Liver (tissue), 9 donors: ENCODE results near the gene UNC5A. TPM values are rescaled to one million over a fixed set of nuclear protein-coding genes. Genes with fewer than 3 reads are reported as not detected.

Experiments used
- DNase-seq: peaks from one replicate; pipeline ENCODE4 v3.0.0-alpha.2; 2017; ENCODE audit warnings: low spot score
- H3K27ac ChIP-seq, 2 donors: one replicate each; pipeline ENCODE4 v1.7.0; 2013; ENCODE audit warnings: inconsistent platforms in 2 of 2, low read length in 2 of 2, control low read depth in 1 of 2, low read depth in 1 of 2, mild to moderate bottlenecking in 1 of 2
- H3K27me3 ChIP-seq, 4 donors: one replicate each; pipeline versions ENCODE4 v1.6.1 to v1.7.0; 2013; ENCODE audit warnings: low read length in 3 of 4, inconsistent platforms in 1 of 4, mild to moderate bottlenecking in 1 of 4, moderate library complexity in 1 of 4; ENCODE audit not compliant: control insufficient read depth in 4 of 4, insufficient read depth in 4 of 4
- H3K36me3 ChIP-seq, 4 donors: one replicate each; pipeline versions ENCODE4 v1.6.1 to v1.7.0; 2013; ENCODE audit warnings: low read length in 3 of 4, mild to moderate bottlenecking in 3 of 4, low read depth in 1 of 4, moderate library complexity in 1 of 4; ENCODE audit not compliant: control insufficient read depth in 4 of 4, insufficient read depth in 3 of 4
- H3K4me1 ChIP-seq, 4 donors: one replicate each; pipeline versions ENCODE4 v1.6.1 to v1.7.0; 2013; ENCODE audit warnings: low read length in 3 of 4, mild to moderate bottlenecking in 3 of 4, moderate library complexity in 1 of 4; ENCODE audit not compliant: control insufficient read depth in 4 of 4, insufficient read depth in 4 of 4
- H3K4me3 ChIP-seq, 3 donors: one replicate each; pipeline versions ENCODE4 v1.6.1 to v1.7.0; 2013; ENCODE audit warnings: low read length in 3 of 3, control low read depth in 1 of 3, low read depth in 1 of 3, mild to moderate bottlenecking in 1 of 3
- H3K9ac ChIP-seq, 2 donors: one replicate each; pipeline ENCODE4 v1.7.0; 2013; ENCODE audit warnings: low read length in 2 of 2, mild to moderate bottlenecking in 2 of 2, moderate library complexity in 2 of 2, control low read depth in 1 of 2, low read depth in 1 of 2
- H3K9me3 ChIP-seq, 4 donors: one replicate each; pipeline versions ENCODE4 v1.6.1 to v1.7.0; 2013; ENCODE audit warnings: low read length in 3 of 4; ENCODE audit not compliant: control insufficient read depth in 4 of 4
- ATF3 ChIP-seq: IDR thresholded peaks from 2 replicates; pipeline ENCODE4 v1.6.1; 2016; ENCODE audit warnings: antibody characterized with exemption
- CTCF ChIP-seq: fragments of 150-350 bp; IDR thresholded peaks from 2 replicates; pipeline ENCODE4 v1.5.1; 2017; ENCODE audit warnings: improper control_type of control experiment, low read depth, low read length; ENCODE audit not compliant: missing input control
- EGR1 ChIP-seq, 2 donors: IDR thresholded peaks; 2 replicates each; pipeline ENCODE4 v1.6.1; 2016 to 2018; ENCODE audit warnings: antibody characterized with exemption in 2 of 2, low read depth in 2 of 2
- FOXA1 ChIP-seq: IDR thresholded peaks from 2 replicates; pipeline ENCODE4 v1.6.1; 2016; ENCODE audit warnings: antibody characterized with exemption
- FOXA2 ChIP-seq: IDR thresholded peaks from 2 replicates; pipeline ENCODE4 v1.6.1; 2016; ENCODE audit warnings: antibody characterized with exemption
- GABPA ChIP-seq, 2 donors: IDR thresholded peaks in 1 of 2; conservative IDR thresholded peaks in 1 of 2; 2 replicates each; pipeline ENCODE4 v1.6.1; 2016; ENCODE audit warnings: antibody characterized with exemption in 2 of 2, mild to moderate bottlenecking in 1 of 2, moderate library complexity in 1 of 2
- HNF4A ChIP-seq, 2 donors: conservative IDR thresholded peaks; 2 replicates each; pipeline ENCODE4 v1.6.1; 2016; ENCODE audit warnings: antibody characterized with exemption in 2 of 2, mild to moderate bottlenecking in 2 of 2
- HNF4G ChIP-seq: IDR thresholded peaks from 2 replicates; pipeline ENCODE4 v1.6.1; 2016; ENCODE audit warnings: antibody characterized with exemption
- JUND ChIP-seq, 2 donors: IDR thresholded peaks; 2 replicates each; pipeline ENCODE4 v1.6.1; 2016; ENCODE audit warnings: antibody characterized with exemption in 2 of 2
- MAX ChIP-seq: IDR thresholded peaks from 2 replicates; pipeline ENCODE4 v1.6.1; 2016; ENCODE audit warnings: antibody characterized with exemption
- NR2F2 ChIP-seq: IDR thresholded peaks from 2 replicates; pipeline ENCODE4 v1.6.1; 2016; ENCODE audit warnings: antibody characterized with exemption
- RAD21 ChIP-seq, 2 donors: IDR thresholded peaks; 2 replicates each; pipeline ENCODE4 v1.6.1; 2016; ENCODE audit warnings: antibody characterized with exemption in 2 of 2, mild to moderate bottlenecking in 2 of 2
- REST ChIP-seq: IDR thresholded peaks from 2 replicates; pipeline ENCODE4 v1.6.1; 2016; ENCODE audit warnings: antibody characterized with exemption, mild to moderate bottlenecking
- RXRA ChIP-seq, 2 donors: IDR thresholded peaks; 2 replicates each; pipeline ENCODE4 v1.6.1; 2017 to 2018; ENCODE audit warnings: antibody characterized with exemption in 2 of 2, mild to moderate bottlenecking in 1 of 2
- SP1 ChIP-seq: IDR thresholded peaks from 2 replicates; pipeline ENCODE4 v1.6.1; 2018; ENCODE audit warnings: antibody characterized with exemption, mild to moderate bottlenecking
- TAF1 ChIP-seq: conservative IDR thresholded peaks from 2 replicates; pipeline ENCODE4 v1.6.1; 2016; ENCODE audit warnings: antibody characterized with exemption, mild to moderate bottlenecking
- YY1 ChIP-seq: IDR thresholded peaks from 2 replicates; pipeline ENCODE4 v1.6.1; 2016; ENCODE audit warnings: antibody characterized with exemption, mild to moderate bottlenecking
- ZBTB33 ChIP-seq: IDR thresholded peaks from 2 replicates; pipeline ENCODE4 v1.6.1; 2016; ENCODE audit warnings: antibody characterized with exemption
- WGBS: extraction: QIAGEN DNeasy Blood & Tissue Kit; methylation state at CpG from one replicate; pipeline ENCODE4 v1.1.7; 2013; 5-methylcytosine and 5-hydroxymethylcytosine counted together
- polyA plus RNA-seq, 2 donors: library from polyadenylated mRNA; stranded (reverse) in 1 of 2; unstranded in 1 of 2; fragments of 200-250 nt in 1 of 2; fragments of >200 nt in 1 of 2; fragmentation: Nextera tagmentation in 1 of 2; extraction: Ambion mirVana in 1 of 2; gene quantifications; one replicate each; pipeline versions ENCODE4 v1.2.1 to v1.2.3, GENCODE V29; 2013 to 2015
- total RNA-seq, 2 donors: library from RNA; depleted of rRNA; stranded (reverse); fragments of >200 nt; gene quantifications; one replicate each; pipeline ENCODE4 v1.2.3, GENCODE V29; 2014
- donor health status: healthy.
- donor health status: healthy.
- donor health status: healthy.
- donor health status: healthy.
- donor health status: healthy.

Gene UNC5A
- total and polyA plus RNA-seq, 4 donors, result under 0.01 to 0.07 (median 0.03) TPM; not detected in 1

GRCh38 chr5:176797456-176798050 is 12.8 kb upstream of the UNC5A start:
- no peak for DNase-seq
- no peaks in the 10 kb centered on the region for H3K36me3 ChIP-seq
- no peaks in the 10 kb centered on the region for H3K9me3 ChIP-seq
- H3K27me3 ChIP-seq, result peaks cover 0 to 8% (median 1%) of the 10 kb centered on the region in 4 donors
- 50% methylated on average over 21 of the region's 21 CpGs for WGBS
- H3K4me3 ChIP-seq, result no peak overlapping the region
- H3K4me1 ChIP-seq, result no peaks in the 10 kb centered on the region
- H3K27ac ChIP-seq, result no peak overlapping the region
- TF ChIP-seq REST, result no peak
- no peak for TF ChIP-seq YY1
- no peak for TF ChIP-seq NR2F2
- no peak for TF ChIP-seq HNF4G
- no peak for TF ChIP-seq EGR1 (IDR thresholded peaks at IDR 0.05; ENCODE audit: low read depth in 2 of 2)
- TF ChIP-seq TAF1, result no peak
- no peak for TF ChIP-seq JUND (IDR thresholded peaks at IDR 0.05)
- TF ChIP-seq HNF4A (conservative IDR thresholded peaks at IDR 0.05), result no peak
- no peak for TF ChIP-seq FOXA2
- TF ChIP-seq FOXA1, result no peak
- TF ChIP-seq CTCF, result no peak
- TF ChIP-seq RXRA (IDR thresholded peaks at IDR 0.05), result no peak
- no peak for TF ChIP-seq MAX
- TF ChIP-seq SP1, result no peak
- TF ChIP-seq RAD21 (IDR thresholded peaks at IDR 0.05), result no peak
- TF ChIP-seq ATF3, result no peak
- no peak for TF ChIP-seq GABPA (IDR thresholded peaks at IDR 0.05 in 1 of 2, conservative IDR thresholded peaks at IDR 0.05 in 1 of 2)
- H3K9ac ChIP-seq, result no peak overlapping the region

- Histone ChIP-seq H3K4me1 (no peaks in the 10 kb centered on the region), H3K27ac (no peak overlapping the region), H3K36me3 (no peaks in the 10 kb centered on the region), H3K9me3 (no peaks in the 10 kb centered on the region), H3K27me3 (peaks cover 0 to 7% (median 0%) of the 10 kb centered on the region in 4 donors), H3K4me3 (no peak overlapping the region), H3K9ac (no peak overlapping the region)
- WGBS, result 84% methylated on average over 33 of the region's 33 CpGs
- TF ChIP-seq ZBTB33 (no peak), HNF4G (no peak)
- no peak for DNase-seq
Measured at GRCh38 chr5:176798086-176798876, 12.1 kb upstream of the UNC5A start.
